ENCODE data around the gene WDR6. TPM values are rescaled to one million over a fixed set of nuclear protein-coding genes. Genes with fewer than 3 reads are reported as not detected.

WDR6 gene
- total and polyA plus RNA-seq, 9 of the 15 experiments (the other 6 are each of a cell fraction or from before 2014, with no cell fraction given), result 8.9 to 90.6 (median 44.7) TPM

DNA sequence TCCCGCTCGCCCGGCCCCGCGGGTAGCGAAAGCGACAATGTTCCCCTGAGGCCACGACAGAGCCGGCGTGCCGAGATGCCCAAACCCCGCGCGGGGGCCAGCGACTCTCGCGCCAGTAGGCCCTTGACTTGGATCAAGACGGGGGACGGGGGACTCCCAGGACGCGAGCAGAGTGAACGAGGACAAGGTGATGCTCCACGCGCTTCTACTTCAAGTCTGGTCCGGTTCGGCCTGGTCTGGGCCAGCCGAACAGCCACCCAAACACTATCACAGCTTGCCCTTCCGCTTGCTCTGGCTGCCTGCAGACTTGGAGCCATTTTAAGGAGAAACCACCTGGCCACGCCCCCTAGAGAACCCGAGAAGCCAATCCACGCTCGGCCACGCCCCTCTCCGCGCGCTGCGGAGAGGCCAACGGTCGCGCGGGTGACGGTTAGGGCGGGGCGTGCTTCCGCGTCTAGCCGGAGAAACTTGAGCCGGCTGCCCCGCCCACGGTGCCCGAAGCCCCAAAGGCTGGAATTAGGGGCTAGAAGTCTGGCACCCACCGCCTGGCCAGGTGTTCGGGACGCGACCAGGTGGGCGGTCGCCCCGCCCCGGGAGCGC, 14.1 kb downstream of the WDR6 start (continued):
- TF ChIP-seq, protein P1, sequence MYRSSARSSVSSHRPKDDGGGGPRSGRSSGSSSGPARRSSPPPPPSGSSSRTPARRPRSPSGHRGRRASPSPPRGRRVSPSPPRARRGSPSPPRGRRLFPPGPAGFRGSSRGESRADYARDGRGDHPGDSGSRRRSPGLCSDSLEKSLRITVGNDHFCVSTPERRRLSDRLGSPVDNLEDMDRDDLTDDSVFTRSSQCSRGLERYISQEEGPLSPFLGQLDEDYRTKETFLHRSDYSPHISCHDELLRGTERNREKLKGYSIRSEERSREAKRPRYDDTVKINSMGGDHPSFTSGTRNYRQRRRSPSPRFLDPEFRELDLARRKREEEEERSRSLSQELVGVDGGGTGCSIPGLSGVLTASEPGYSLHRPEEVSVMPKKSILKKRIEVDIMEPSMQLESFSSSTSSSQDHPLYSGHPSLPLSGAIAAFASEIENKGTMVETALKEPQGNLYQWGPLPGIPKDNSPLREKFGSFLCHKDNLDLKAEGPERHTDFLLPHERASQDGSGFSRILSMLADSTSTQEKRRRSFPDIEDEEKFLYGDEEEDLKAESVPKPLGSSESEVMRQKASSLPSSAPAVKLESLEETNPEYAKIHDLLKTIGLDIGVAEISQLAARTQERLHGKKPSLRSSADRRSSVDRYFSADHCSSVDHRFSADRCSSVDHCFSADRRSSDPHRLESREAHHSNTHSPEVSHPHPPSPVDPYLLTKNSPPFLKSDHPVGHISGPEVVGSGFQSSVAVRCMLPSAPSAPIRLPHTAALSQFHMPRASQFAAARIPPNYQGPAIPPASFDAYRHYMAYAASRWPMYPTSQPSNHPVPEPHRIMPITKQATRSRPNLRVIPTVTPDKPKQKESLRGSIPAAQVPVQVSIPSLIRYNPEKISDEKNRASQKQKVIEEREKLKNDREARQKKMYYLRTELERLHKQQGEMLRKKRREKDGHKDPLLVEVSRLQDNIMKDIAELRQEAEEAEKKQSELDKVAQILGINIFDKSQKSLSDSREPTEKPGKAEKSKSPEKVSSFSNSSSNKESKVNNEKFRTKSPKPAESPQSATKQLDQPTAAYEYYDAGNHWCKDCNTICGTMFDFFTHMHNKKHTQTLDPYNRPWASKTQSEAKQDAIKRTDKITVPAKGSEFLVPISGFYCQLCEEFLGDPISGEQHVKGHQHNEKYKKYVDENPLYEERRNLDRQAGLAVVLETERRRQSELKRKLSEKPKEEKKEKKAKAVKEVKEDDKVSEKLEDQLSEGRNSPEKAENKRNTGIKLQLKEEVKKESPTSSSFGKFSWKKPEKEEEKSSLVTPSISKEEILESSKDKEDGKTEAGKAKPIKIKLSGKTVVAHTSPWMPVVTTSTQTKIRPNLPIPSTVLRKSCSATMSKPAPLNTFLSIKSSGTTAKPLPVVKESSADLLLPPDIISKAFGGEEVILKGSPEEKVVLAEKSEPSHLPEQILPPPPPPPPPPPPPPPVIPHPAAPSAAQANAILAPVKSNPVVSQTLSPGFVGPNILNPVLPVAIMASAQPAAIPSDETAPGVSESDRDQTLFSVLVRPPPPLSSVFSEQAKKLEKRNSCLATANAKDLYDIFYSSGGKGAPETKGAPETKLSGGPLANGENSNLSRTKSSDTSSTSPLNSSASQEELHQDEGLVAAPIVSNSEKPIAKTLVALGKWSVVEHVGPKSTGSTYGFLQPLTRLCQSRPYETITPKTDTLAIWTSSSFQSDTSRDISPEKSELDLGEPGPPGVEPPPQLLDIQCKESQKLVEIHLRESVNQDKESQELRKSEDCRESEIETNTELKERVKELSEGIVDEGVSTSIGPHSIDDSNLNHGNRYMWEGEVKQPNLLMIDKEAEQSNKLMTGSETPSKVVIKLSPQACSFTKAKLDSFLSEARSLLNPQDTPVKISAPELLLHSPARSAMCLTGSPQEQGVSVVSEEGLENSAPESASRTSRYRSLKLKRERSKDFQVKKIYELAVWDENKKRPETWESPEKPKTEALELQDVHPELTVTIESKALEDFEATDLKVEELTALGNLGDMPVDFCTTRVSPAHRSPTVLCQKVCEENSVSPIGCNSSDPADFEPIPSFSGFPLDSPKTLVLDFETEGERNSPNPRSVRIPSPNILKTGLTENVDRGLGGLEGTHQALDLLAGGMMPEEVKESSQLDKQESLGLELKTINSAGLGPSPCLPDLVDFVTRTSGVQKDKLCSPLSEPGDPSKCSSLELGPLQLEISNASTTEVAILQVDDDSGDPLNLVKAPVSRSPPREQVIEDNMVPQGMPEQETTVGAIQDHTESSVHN (IDR thresholded peaks at IDR 0.05; ENCODE audit: borderline replicate concordance in 1 of 2, low read depth in 1 of 2), result 0 out of 4 replicates have a peak, but pooled peaks of 1 of the 2 experiments have one; percentile 39
- TF ChIP-seq RFX7 (CRISPR knock-in tag; IDR thresholded peaks at IDR 0.05) (no peak), POLR2H (tag; IDR thresholded peaks at IDR 0.05; ENCODE audit: low read depth) (peak; percentile 98), KDM4B (IDR thresholded peaks at IDR 0.05; ENCODE audit: borderline replicate concordance in 2 of 2, low read depth in 1 of 2) (no peak), SNRNP70 (optimal IDR thresholded peaks at IDR 0.05; ENCODE audit: low read depth, low read length) (no peak), ELF1 (tag; IDR thresholded peaks at IDR 0.05) (peak; percentile 88), POLR2G (IDR thresholded peaks at IDR 0.05; ENCODE audit: low read depth, low read length) (peak; percentile 98), ZNF766 (CRISPR knock-in tag; conservative IDR thresholded peaks at IDR 0.05) (no peak), NR3C1 (CRISPR knock-in tag; IDR thresholded peaks at IDR 0.05) (0 out of 2 replicates have a peak, but pooled peaks have one; percentile 15), SMAD1 (IDR thresholded peaks at IDR 0.05; ENCODE audit: low read depth, low read length, partially characterized antibody) (peak; percentile 91)
- TF ChIP-seq, protein P2, sequence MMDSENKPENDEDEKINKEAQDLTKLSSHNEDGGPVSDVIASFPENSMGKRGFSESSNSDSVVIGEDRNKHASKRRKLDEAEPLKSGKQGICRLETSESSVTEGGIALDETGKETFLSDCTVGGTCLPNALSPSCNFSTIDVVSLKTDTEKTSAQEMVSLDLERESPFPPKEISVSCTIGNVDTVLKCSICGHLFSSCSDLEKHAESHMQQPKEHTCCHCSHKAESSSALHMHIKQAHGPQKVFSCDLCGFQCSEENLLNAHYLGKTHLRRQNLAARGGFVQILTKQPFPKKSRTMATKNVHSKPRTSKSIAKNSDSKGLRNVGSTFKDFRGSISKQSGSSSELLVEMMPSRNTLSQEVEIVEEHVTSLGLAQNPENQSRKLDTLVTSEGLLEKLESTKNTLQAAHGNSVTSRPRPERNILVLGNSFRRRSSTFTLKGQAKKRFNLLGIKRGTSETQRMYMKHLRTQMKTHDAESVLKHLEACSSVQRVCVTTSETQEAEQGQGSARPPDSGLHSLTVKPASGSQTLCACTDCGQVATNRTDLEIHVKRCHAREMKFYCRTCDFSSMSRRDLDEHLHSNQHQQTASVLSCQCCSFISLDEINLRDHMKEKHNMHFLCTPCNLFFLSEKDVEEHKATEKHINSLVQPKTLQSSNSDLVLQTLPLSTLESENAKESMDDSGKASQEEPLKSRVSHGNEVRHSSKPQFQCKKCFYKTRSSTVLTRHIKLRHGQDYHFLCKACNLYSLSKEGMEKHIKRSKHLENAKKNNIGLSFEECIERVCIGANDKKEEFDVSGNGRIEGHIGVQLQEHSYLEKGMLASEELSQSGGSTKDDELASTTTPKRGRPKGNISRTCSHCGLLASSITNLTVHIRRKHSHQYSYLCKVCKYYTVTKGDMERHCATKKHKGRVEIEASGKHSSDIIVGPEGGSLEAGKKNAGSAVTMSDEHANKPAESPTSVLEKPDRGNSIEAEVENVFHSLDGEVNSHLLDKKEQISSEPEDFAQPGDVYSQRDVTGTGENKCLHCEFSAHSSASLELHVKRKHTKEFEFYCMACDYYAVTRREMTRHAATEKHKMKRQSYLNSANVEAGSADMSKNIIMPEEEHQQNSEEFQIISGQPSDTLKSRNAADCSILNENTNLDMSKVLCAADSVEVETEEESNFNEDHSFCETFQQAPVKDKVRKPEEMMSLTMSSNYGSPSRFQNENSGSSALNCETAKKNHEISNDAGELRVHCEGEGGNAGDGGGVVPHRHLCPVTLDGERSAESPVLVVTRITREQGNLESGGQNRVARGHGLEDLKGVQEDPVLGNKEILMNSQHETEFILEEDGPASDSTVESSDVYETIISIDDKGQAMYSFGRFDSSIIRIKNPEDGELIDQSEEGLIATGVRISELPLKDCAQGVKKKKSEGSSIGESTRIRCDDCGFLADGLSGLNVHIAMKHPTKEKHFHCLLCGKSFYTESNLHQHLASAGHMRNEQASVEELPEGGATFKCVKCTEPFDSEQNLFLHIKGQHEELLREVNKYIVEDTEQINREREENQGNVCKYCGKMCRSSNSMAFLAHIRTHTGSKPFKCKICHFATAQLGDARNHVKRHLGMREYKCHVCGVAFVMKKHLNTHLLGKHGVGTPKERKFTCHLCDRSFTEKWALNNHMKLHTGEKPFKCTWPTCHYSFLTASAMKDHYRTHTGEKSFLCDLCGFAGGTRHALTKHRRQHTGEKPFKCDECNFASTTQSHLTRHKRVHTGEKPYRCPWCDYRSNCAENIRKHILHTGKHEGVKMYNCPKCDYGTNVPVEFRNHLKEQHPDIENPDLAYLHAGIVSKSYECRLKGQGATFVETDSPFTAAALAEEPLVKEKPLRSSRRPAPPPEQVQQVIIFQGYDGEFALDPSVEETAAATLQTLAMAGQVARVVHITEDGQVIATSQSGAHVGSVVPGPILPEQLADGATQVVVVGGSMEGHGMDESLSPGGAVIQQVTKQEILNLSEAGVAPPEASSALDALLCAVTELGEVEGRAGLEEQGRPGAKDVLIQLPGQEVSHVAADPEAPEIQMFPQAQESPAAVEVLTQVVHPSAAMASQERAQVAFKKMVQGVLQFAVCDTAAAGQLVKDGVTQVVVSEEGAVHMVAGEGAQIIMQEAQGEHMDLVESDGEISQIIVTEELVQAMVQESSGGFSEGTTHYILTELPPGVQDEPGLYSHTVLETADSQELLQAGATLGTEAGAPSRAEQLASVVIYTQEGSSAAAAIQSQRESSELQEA (IDR thresholded peaks at IDR 0.05; ENCODE audit: low read depth), result no peak
